Dedifferentiated amniotic fluid mesenchymal stem cell (primary cell): ENCODE measurements around the gene GRK4.
"Not testable (repeated sequence)": the region's sequence is repeated elsewhere in the genome, so short reads cannot be mapped to it uniquely, and the experiment has no call there.

Source experiments
- DNase-seq: peaks from one replicate; pipeline ENCODE4 v3.0.0-alpha.2; 2016; ENCODE audit errors: extremely low spot score

The GRK4 gene

GRCh38 chr4:2941138-2942036 is 22.0 kb upstream of the GRK4 start:
- DNase-seq = no peak

GRCh38 chr4:2942037-2942531 is 21.3 kb upstream of the GRK4 start:
- DNase-seq = no peak

- DNase-seq = no peak
Measured at GRCh38 chr4:2942532-2943363, 20.6 kb upstream of the GRK4 start.

- DNase-seq = no peak
Measured at GRCh38 chr4:2943364-2944090, 19.8 kb upstream of the GRK4 start.

GRCh38 chr4:2944091-2944482 is 19.3 kb upstream of the GRK4 start:
- no peak for DNase-seq

- no peak for DNase-seq
Measured at GRCh38 chr4:2944586-2945526, 18.5 kb upstream of the GRK4 start.

GRCh38 chr4:2945619-2946604 is 17.5 kb upstream of the GRK4 start:
- not testable (repeated sequence) for DNase-seq

GRCh38 chr4:2946812-2947600 is 16.4 kb upstream of the GRK4 start:
- DNase-seq = no peak

- no peak for DNase-seq
Measured at GRCh38 chr4:2947926-2948325, 15.4 kb upstream of the GRK4 start.

GRCh38 chr4:2948895-2949781 is 14.2 kb upstream of the GRK4 start:
- DNase-seq = no peak

- DNase-seq = no peak
Measured at GRCh38 chr4:2949782-2950125, 13.6 kb upstream of the GRK4 start.

GRCh38 chr4:2950221-2950989 is 13.0 kb upstream of the GRK4 start:
- no peak for DNase-seq

GRCh38 chr4:2953496-2953895 is 9.9 kb upstream of the GRK4 start:
- no peak for DNase-seq

GRCh38 chr4:2954358-2955185 is 8.8 kb upstream of the GRK4 start:
- no peak for DNase-seq

- not testable (repeated sequence) for DNase-seq
Measured at GRCh38 chr4:2955186-2956044, 8.0 kb upstream of the GRK4 start.
